ENCODE measurements around the gene ABTB2.
A peak's percentile ranks its signal among the peaks of the same experiment; 100 is the strongest.

The ABTB2 gene

GRCh38 chr11:34274712-34275398, 83.0 kb downstream of the ABTB2 start:
- in situ Hi-C loops (cut with MboI; ENCODE audit: low pct_unique_long_range_greater_than_20kb, low sequenced_read_pairs), result no loop called here
- no peak for DNase-seq

- DNase-seq, result no peak
- in situ Hi-C loops (cut with MboI; ENCODE audit: low pct_unique_long_range_greater_than_20kb, low sequenced_read_pairs), result no loop called here
These were observed 84.7 kb downstream of the ABTB2 start for GRCh38 chr11:34273099-34273498.

GRCh38 chr11:34271727-34272126, 86.1 kb downstream of the ABTB2 start:
- in situ Hi-C loops (cut with MboI; ENCODE audit: low pct_unique_long_range_greater_than_20kb, low sequenced_read_pairs), result no loop called here
- no peak for DNase-seq

- in situ Hi-C loops (cut with MboI; ENCODE audit: low pct_unique_long_range_greater_than_20kb, low sequenced_read_pairs), result no loop called here
- DNase-seq, result no peak
These were observed 87.1 kb downstream of the ABTB2 start for GRCh38 chr11:34270711-34271110.

DNA sequence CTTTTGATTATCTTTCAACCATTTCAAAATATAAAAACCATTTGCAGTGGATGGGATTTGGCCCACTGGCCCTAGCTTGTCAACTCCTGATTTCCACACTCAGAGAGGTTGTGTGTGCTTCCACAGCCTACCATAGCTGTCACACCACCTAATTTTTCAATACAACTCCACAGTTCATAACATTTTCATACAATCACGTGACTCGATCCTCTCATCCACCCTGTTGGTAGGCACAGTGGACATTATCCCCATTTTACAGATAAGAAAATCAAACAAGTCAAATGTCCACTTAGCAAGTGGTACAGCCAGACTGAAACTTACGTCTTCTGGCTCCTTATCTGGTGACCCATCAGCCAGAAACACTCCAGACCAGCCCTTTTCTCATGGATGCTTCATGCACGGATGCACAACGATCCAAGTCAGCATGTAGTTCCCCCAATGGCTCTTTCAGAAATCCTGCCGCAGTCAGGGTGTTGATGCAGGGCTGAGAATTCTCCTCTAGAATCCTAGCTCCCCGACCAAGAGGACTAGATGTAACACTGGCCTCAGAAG, 88.0 kb downstream of the ABTB2 start:
- DNase-seq, result no peak
- in situ Hi-C loops (cut with MboI; ENCODE audit: low pct_unique_long_range_greater_than_20kb, low sequenced_read_pairs), result no loop called here

GRCh38 chr11:34268906-34269430, 88.8 kb downstream of the ABTB2 start:
- in situ Hi-C loops (cut with MboI; ENCODE audit: low pct_unique_long_range_greater_than_20kb, low sequenced_read_pairs), result no loop called here
- DNase-seq, result peak; percentile 50

GRCh38 chr11:34267417-34267816, 90.4 kb downstream of the ABTB2 start:
- DNase-seq, result peak; percentile 7
- in situ Hi-C loops (cut with MboI; ENCODE audit: low pct_unique_long_range_greater_than_20kb, low sequenced_read_pairs), result no loop called here

DNA sequence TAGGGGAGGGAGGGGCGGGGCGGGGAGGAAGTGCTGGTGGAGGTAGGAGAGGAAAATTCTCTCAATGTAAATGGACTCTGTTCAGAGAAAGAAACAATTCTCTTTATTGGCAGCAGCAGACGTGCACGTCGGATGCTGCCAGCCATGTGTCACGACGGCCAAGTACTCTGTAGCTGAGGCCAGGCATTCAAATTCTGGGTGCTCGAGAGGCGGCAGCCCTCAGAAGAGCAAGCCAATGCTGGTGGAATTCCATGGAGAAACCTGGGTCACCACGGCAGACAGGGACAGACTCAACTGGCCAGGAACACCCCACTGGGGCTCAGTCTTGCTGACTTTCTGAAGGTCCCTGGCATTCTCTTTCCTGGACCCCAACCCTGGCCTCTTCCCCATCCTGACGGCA, 90.8 kb downstream of the ABTB2 start:
- DNase-seq, result peak; percentile 12
- in situ Hi-C loops (cut with MboI; ENCODE audit: low pct_unique_long_range_greater_than_20kb, low sequenced_read_pairs), result no loop called here

- peak; percentile 87 for DNase-seq
- in situ Hi-C loops (cut with MboI; ENCODE audit: low pct_unique_long_range_greater_than_20kb, low sequenced_read_pairs), result no loop called here
These were observed 91.5 kb downstream of the ABTB2 start for GRCh38 chr11:34266090-34266912.

GRCh38 chr11:34264303-34265110, 93.3 kb downstream of the ABTB2 start:
- DNase-seq, result no peak
- in situ Hi-C loops (cut with MboI; ENCODE audit: low pct_unique_long_range_greater_than_20kb, low sequenced_read_pairs), result no loop called here

DNA sequence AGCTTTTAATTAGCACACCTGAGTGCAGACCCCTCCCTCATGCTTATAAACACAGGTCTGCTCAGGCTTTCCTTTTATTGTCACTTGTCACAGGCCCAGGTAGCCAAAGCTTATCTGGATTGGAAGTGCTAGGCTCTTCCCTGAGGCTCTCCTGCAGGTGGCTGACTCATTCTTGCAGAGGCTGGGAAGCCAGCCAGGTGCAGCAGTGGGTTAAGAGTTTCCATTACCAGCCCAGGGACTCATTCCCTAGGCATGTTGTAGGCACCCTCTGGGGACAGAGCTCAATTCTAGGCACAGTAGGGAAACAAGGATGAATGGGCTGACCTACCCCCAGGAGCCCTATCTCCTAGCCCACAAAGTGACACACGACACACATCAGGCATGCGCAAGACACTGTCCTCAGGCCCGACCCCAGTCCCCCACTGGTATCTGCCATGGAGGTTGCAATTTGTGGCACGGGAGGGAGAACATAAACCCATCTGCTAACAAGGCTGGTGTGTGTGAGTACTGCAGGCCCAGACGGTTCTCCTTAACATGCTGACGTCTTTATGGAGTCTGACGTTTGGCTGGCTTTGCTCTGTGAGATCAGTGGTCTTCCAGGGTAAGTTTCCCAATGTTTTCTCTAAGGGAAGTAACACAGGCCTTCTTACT, 94.2 kb downstream of the ABTB2 start:
- DNase-seq, result no peak
- in situ Hi-C loops (cut with MboI; ENCODE audit: low pct_unique_long_range_greater_than_20kb, low sequenced_read_pairs), result no loop called here

DNA sequence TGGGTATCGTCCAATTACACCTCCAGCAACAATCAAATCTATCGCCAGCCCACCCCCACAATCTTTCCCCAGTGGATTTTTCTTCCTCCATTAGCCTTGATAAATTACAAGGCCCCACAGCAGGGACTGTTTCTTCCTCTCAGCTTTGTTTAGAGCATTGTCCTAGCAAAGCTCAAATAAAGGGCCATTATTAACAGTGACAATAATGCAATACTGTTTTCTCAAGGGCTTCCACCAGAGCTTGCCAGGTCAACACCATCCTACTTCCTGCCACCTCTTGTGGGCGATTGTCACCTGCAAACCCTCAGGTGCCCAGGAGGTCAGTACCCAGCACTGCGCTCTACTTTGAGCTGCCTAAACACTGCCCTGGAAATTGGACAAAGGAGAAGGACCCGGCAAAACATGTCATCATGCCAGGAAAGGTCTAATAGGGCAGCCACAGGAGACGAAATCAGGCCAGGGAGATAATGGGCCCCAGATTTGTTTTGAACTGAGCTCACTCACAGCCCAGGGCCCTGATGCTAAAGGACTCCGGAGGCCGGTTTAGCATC, 95.2 kb downstream of the ABTB2 start:
- no peak for DNase-seq
- in situ Hi-C loops (cut with MboI; ENCODE audit: low pct_unique_long_range_greater_than_20kb, low sequenced_read_pairs), result no loop called here

DNA sequence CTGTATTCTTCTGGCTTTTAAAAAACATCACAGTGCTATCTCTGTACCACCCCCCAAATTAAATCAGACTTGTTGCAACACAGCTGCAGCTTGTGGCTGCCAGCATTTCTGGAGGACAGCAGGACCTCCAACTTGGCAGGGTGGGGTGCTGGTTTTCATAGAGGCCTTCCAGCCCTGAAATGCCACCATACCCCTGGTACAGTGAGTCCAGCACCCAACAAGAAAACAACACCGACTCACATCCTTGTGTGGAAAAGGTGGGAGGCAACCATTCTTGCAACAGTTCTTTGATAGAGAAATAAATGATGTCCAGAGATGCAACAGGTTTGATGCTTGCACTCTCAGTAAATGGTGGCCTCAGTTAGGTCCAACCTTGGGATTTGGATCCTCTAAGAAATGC, 96.0 kb downstream of the ABTB2 start:
- in situ Hi-C loops (cut with MboI; ENCODE audit: low pct_unique_long_range_greater_than_20kb, low sequenced_read_pairs), result no loop called here
- no peak for DNase-seq

DNA sequence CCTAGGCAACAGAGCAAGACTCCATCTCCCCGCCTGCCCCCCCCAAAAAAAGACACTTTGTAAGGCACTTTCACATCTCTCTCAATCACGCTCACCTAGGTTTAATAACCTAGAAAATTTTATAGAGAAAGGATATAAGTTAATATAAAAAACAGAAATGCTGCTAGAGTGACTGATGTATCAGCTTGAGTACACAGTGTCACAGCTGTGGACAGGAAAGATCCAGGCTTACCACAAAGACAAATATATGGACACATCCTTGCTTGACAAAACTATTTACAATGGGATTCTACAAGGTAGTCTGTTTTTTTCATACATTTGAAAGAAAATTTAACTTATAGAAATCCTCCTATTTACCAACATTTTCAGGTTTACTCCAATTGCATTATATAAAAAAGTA, 96.7 kb downstream of the ABTB2 start:
- no peak for DNase-seq
- in situ Hi-C loops (cut with MboI; ENCODE audit: low pct_unique_long_range_greater_than_20kb, low sequenced_read_pairs), result no loop called here

GRCh38 chr11:34260072-34260575, 97.7 kb downstream of the ABTB2 start:
- no peak for DNase-seq
- in situ Hi-C loops (cut with MboI; ENCODE audit: low pct_unique_long_range_greater_than_20kb, low sequenced_read_pairs), result no loop called here

GRCh38 chr11:34259087-34259486, 98.7 kb downstream of the ABTB2 start:
- in situ Hi-C loops (cut with MboI; ENCODE audit: low pct_unique_long_range_greater_than_20kb, low sequenced_read_pairs), result no loop called here
- no peak for DNase-seq

- DNase-seq, result no peak
- in situ Hi-C loops (cut with MboI; ENCODE audit: low pct_unique_long_range_greater_than_20kb, low sequenced_read_pairs), result no loop called here
These were observed 101.2 kb downstream of the ABTB2 start for GRCh38 chr11:34256626-34257025.

DNA sequence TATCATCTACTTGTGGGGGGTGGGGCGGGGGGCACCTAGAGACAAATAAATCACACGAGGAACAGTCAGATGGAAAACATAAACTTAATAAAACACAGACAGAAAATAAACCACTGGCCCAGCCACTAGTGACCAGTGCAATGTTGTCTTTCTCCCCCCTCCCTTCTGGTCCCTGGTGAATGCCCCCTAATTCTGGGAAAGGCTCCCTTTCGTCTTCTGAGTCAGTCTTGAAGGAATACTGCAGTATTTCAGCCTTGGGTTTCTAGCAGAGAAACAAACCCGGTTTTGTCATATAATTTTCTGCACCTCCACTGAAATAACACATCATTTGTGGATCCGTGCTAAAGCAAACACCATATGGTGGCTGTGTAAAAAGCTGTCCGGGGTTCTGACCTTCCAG, 101.7 kb downstream of the ABTB2 start:
- DNase-seq, result no peak
- in situ Hi-C loops (cut with MboI; ENCODE audit: low pct_unique_long_range_greater_than_20kb, low sequenced_read_pairs), result no loop called here
